Caco-2 (cell line): ENCODE data around the gene UFSP2. TPM values are rescaled to one million over a fixed set of nuclear protein-coding genes. Genes with fewer than 3 reads are reported as not detected.
"Not testable (repeated sequence)": the region's sequence is repeated elsewhere in the genome, so short reads cannot be mapped to it uniquely, and the experiment has no call there.

ENCODE experiments used
- BruUV-seq: library from RNA; stranded (reverse); fragments of 400-500 nt; replicated peaks from 2 replicates; lab custom pipeline; 2021; lab: Mats Ljungman, UMichigan
- CTCF ChIA-PET: fragments of 300-600 bp; sonication (Branson Sonifier 250); formaldehyde crosslinking; loops from one replicate; lab custom pipeline; 2022; ENCODE audit warnings: antibody characterized with exemption; lab: Charles Lee
- POLR2A ChIA-PET: fragments of 300-600 bp; sonication (Branson Sonifier 250); formaldehyde crosslinking; loops from one replicate; lab custom pipeline; 2022; ENCODE audit warnings: antibody characterized with exemption; lab: Charles Lee
- DNase-seq, 2 experiments: peaks; one replicate each; pipeline versions ENCODE4 v3.0.0 to v3.0.0-alpha.2; 2020 to 2022
- H3K27me3 ChIP-seq: replicated peaks from 2 replicates; pipeline ENCODE4 v1.6.0; 2011; ENCODE audit warnings: low read length; ENCODE audit not compliant: control insufficient read depth, insufficient read depth
- H3K36me3 ChIP-seq: 2 replicates; pipeline ENCODE4 v1.5.1; 2011; ENCODE audit warnings: low read length; ENCODE audit not compliant: control insufficient read depth, insufficient read depth
- H3K4me1 ChIP-seq: fragments of 250-450 bp; sonication (Bioruptor Pico); 2 replicates; pipeline ENCODE4 v1.5.1; 2020; ENCODE audit warnings: mild to moderate bottlenecking
- H3K4me3 ChIP-seq: 2 replicates; pipeline ENCODE4 v1.5.1; 2011; ENCODE audit warnings: low read depth, mild to moderate bottlenecking, control low read depth, low read length
- H3K9me3 ChIP-seq: fragments of 250-450 bp; sonication (Bioruptor Pico); 2 replicates; pipeline ENCODE4 v1.5.1; 2020; ENCODE audit warnings: mild to moderate bottlenecking, moderate library complexity
- H3K27ac Mint-ChIP-seq: one replicate; pipeline ENCODE4 v1.8.0; 2022; ENCODE audit warnings: mixed read lengths; ENCODE audit not compliant: unreplicated experiment
- H3K27me3 Mint-ChIP-seq: one replicate; pipeline ENCODE4 v1.8.0; 2022; ENCODE audit warnings: mixed read lengths; ENCODE audit not compliant: insufficient read depth, unreplicated experiment
- H3K36me3 Mint-ChIP-seq: one replicate; pipeline ENCODE4 v1.8.0; 2022; ENCODE audit warnings: mild to moderate bottlenecking, mixed read lengths; ENCODE audit not compliant: insufficient read depth, unreplicated experiment
- H3K4me1 Mint-ChIP-seq: one replicate; pipeline ENCODE4 v1.8.0; 2022; ENCODE audit warnings: low read depth, mixed read lengths; ENCODE audit not compliant: unreplicated experiment
- H3K4me3 Mint-ChIP-seq: one replicate; pipeline ENCODE4 v1.8.0; 2022; ENCODE audit warnings: mild to moderate bottlenecking, moderate library complexity, mixed read lengths; ENCODE audit not compliant: unreplicated experiment
- H3K9me3 Mint-ChIP-seq: one replicate; pipeline ENCODE4 v1.8.0; 2022; ENCODE audit warnings: mixed read lengths; ENCODE audit not compliant: unreplicated experiment
- CTCF ChIP-seq, 2 experiments: fragments of 200-600 bp in 1 of 2; IDR thresholded peaks; 1 replicate in 1 of 2; 2 replicates in 1 of 2; pipeline versions ENCODE4 v1.5.1 to v1.8.0; 2011 to 2022; ENCODE audit warnings: antibody characterized with exemption in 1 of 2, control low read depth in 1 of 2, inconsistent platforms in 1 of 2, low read depth in 1 of 2, low read length in 1 of 2, mild to moderate bottlenecking in 1 of 2, moderate library complexity in 1 of 2; ENCODE audit not compliant: insufficient read depth in 1 of 2, severe bottlenecking in 1 of 2, unreplicated experiment in 1 of 2
- intact Hi-C: fragments of 100-400 bp; cut with micrococcal nuclease; formaldehyde crosslinking; loops from one replicate; pipeline ENCODE4 v1.10.0; 2022; ENCODE audit not compliant: unreplicated experiment
- total RNA-seq: library from RNA; stranded (reverse); gene quantifications from 2 replicates; pipeline ENCODE4 v1.2.3, GENCODE V29; 2022

Gene UFSP2
- total RNA-seq, 1 experiment from 2014 or later = 17.4 TPM

GRCh38 chr4:185364886-185365285 is 60.9 kb downstream of the UFSP2 start:
- CTCF ChIA-PET = no interaction called here
- no peaks in the 10 kb centered on the region for H3K36me3 ChIP-seq
- H3K9me3 ChIP-seq = no peaks in the 10 kb centered on the region
- no peaks in the 10 kb centered on the region for H3K36me3 Mint-ChIP-seq
- TF ChIP-seq CTCF (IDR thresholded peaks at IDR 0.05; ENCODE audit: insufficient read depth in 1 of 2, low read depth in 1 of 2, low read length in 1 of 2, severe bottlenecking in 1 of 2, unreplicated experiment in 1 of 2) = no peak
- H3K4me1 Mint-ChIP-seq = no peaks in the 10 kb centered on the region
- no peak for DNase-seq
- POLR2A ChIA-PET = no interaction called here
- no TSS peak for BruUV-seq
- H3K27me3 Mint-ChIP-seq = no peaks in the 10 kb centered on the region
- H3K27ac Mint-ChIP-seq = no peak overlapping the region
- H3K4me3 ChIP-seq = no peak overlapping the region
- H3K4me1 ChIP-seq = no peaks in the 10 kb centered on the region
- H3K4me3 Mint-ChIP-seq = no peak overlapping the region
- intact Hi-C loops = no loop called here
- no peaks in the 10 kb centered on the region for H3K9me3 Mint-ChIP-seq
- no peaks in the 10 kb centered on the region for H3K27me3 ChIP-seq

GRCh38 chr4:185363251-185363650 is 62.5 kb downstream of the UFSP2 start:
- ChIA-PET CTCF (no interaction called here), POLR2A (no interaction called here)
- Mint-ChIP-seq H3K27me3 (no peaks in the 10 kb centered on the region), H3K4me3 (no peak overlapping the region), H3K9me3 (no peaks in the 10 kb centered on the region), H3K36me3 (no peaks in the 10 kb centered on the region), H3K27ac (no peak overlapping the region), H3K4me1 (no peaks in the 10 kb centered on the region)
- intact Hi-C loops = no loop called here
- BruUV-seq = no TSS peak
- H3K9me3 ChIP-seq = no peaks in the 10 kb centered on the region
- TF ChIP-seq CTCF (IDR thresholded peaks at IDR 0.05; ENCODE audit: insufficient read depth in 1 of 2, low read depth in 1 of 2, low read length in 1 of 2, severe bottlenecking in 1 of 2, unreplicated experiment in 1 of 2) = no peak
- H3K4me1 ChIP-seq = peaks cover 6% of the 10 kb centered on the region; the same call in 1 of the 2 replicates
- no peak overlapping the region for H3K4me3 ChIP-seq
- no peak for DNase-seq
- H3K27me3 ChIP-seq = no peaks in the 10 kb centered on the region
- no peaks in the 10 kb centered on the region for H3K36me3 ChIP-seq

- CTCF ChIA-PET, H3K4me1 Mint-ChIP-seq, H3K9me3 Mint-ChIP-seq, H3K36me3 Mint-ChIP-seq, H3K4me3 ChIP-seq, H3K4me1 ChIP-seq, POLR2A ChIA-PET, H3K27me3 Mint-ChIP-seq, BruUV-seq, H3K9me3 ChIP-seq, H3K4me3 Mint-ChIP-seq, DNase-seq, H3K36me3 ChIP-seq, intact Hi-C loops, H3K27me3 ChIP-seq, H3K27ac Mint-ChIP-seq: not testable (repeated sequence)
Observed at GRCh38 chr4:185362570-185362969, 63.2 kb downstream of the UFSP2 start.

GRCh38 chr4:185361872-185362271 is 63.9 kb downstream of the UFSP2 start:
- Histone ChIP-seq H3K36me3 (no peaks in the 10 kb centered on the region), H3K9me3 (no peaks in the 10 kb centered on the region), H3K4me3 (no peak overlapping the region), H3K27me3 (no peaks in the 10 kb centered on the region), H3K4me1 (peaks cover 6% of the 10 kb centered on the region; the same call in 1 of the 2 replicates)
- H3K9me3 Mint-ChIP-seq = no peaks in the 10 kb centered on the region
- CTCF ChIA-PET = no interaction called here
- no peak for TF ChIP-seq CTCF (IDR thresholded peaks at IDR 0.05; ENCODE audit: insufficient read depth in 1 of 2, low read depth in 1 of 2, low read length in 1 of 2, severe bottlenecking in 1 of 2, unreplicated experiment in 1 of 2)
- no TSS peak for BruUV-seq
- no peaks in the 10 kb centered on the region for H3K36me3 Mint-ChIP-seq
- no peak overlapping the region for H3K27ac Mint-ChIP-seq
- no peak for DNase-seq
- H3K4me1 Mint-ChIP-seq = no peaks in the 10 kb centered on the region
- intact Hi-C loops = no loop called here
- H3K27me3 Mint-ChIP-seq = no peaks in the 10 kb centered on the region
- H3K4me3 Mint-ChIP-seq = no peak overlapping the region
- POLR2A ChIA-PET = no interaction called here
